ENCODE results near the gene UCK2.

The UCK2 gene

DNA sequence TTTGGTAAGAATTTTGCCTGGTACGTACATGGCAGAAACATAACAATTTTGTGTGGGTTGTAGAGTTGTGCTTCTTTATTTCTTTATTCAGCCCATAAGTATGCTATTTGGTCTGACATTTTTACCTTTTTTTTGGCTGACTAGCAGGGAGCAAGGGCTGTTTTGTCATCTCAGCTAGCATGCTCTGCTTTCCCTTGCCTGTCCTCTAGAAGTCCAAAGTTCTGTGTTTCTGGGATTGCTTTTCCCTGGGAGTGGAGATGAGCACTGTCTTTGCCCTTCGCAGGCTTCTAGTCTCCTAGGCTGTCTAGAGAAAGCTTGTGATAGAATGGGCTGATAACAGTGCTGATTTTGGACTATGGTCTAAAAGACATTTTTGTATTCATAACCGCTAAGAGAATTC is 7.5 kb downstream of the UCK2 start:
- no peak for DNase-seq

DNA sequence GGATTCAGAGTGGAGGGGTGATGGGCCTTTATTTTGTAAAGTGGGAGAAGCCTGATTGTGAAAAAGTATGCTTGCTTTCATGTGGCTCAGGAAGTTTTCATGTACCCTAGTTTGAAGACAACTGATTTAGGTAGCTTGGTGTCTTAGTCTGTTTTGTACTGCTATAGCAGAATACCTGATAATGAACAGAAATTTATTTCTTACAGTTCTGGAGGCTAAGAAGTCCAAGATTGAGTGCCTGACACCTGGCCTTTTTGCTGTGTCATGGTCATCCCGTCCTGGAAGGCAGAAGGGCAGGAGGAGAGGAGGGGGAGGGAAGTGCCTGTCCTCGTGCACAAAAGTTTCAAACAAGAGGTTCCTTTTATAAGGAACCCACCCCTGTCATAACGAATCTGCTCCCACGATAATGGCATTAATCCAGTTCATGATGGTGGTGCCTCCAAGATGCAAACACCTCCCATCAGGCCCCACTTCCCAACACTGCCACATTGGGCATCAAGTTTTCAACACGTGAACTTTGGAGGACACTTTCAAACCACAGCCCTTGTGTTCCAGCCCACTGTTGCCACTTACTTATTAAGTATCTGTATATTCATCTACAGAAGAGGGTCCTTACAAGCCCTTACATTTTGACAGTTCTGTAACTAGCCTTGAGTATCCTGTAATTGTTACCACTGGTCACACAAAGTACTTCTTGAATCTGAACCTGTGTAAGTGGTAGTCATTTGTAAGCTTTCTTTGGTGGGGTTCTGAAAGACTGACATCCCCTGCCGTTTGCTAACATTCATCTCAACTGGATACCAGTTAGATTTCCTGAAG is 9.5 kb downstream of the UCK2 start:
- DNase-seq, result no peak

DNA sequence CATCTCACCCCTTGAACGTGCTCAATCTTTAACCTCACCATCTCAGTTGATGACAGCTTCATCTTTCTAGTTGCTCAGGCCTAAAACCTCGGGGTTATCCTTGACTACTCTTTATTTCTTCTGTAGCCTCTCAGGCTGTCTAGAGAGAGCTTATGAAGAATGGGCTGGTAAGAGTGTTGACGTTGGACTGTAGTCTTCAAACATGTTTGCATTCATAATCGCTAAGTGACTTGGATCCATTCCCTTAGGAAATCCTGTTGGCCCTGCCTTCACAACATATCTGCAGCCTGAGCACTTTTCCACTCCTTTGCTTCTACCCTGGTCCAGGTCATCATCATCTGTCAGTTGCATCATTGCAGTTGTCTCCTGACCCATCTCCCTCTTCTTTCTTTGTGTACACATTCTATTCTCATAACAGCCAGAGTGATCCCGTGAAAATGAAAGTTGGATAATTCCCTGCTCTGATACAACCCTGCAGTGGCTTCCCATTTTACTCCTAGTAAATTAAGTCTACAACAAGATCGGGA is 10.5 kb downstream of the UCK2 start:
- no peak for DNase-seq

- DNase-seq, result no peak
Observed at GRCh38 chr1:165840423-165840822, 13.0 kb downstream of the UCK2 start.

DNA sequence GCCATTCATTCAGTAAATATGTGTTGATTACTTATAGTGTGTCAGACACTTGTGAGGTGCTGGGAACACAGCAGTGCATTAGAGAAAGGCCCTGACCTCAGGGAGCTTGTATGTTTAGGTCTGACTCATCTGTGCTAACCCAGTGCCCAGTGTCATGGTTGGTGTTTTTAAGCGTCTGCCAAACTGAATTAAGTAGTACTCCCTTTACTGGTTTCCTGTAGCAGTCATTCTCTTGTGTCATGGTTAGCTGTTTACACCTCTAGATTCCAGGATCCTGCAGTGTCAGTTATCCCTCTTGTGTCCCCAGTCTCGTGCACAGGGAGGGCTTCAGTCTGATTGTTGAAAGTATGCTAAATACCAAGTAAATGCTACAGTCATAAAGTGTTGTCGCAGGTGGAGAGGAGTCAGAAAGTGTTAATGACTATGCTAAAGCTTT is 14.2 kb downstream of the UCK2 start:
- DNase-seq, result no peak

DNA sequence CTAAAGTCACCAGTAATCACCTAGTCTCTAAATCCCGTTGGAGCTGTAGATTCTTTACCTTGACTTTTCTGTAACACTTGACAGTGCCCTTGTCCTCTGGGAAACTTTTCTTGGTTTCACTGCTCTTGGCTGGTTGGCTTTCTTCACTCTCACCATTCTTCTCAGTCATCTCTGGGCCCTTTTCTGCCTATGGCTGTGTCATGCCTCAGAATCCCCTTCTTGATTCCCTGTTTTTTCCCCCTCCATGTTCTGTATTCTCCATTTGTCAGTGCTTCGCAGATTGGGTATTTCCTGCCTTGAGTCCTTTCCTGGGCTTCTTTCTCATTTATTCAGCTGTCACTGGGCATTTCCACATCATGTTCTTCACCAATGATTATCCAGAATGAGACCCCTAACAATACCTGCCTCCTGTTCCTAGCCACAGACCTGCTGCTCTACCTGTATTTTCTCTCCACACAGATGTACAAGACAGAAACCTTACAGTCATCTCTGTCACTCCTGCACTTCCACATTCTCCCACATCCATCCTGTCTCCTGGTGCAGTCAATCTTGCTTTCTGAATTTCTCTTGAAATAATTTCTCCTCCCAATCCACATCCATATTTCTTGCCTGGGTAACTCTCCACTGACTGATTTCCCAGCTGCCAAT is 14.7 kb downstream of the UCK2 start:
- no peak for DNase-seq

DNA sequence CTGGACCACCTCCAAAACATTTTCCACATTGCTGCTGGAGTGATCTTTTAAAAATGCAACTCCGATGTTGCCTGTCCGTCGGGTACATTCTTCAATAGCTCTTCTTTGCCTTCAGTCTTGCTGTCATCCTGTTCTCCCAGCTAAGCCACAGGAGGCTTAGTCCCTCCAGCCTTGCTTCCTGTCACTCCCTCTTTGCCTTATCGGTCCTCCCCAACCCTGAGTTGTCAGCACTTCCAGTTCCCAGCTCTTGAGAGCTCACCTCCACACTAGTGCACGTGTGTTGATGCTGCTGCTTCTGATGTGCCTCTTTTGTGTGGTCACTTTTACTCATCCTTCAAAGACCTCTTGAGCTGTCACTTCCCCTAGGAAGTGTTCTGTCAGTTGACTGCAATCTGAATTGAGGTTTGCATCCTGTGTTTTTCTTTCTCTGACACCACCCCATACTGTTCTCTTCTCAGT is 15.3 kb downstream of the UCK2 start:
- no peak for DNase-seq

DNA sequence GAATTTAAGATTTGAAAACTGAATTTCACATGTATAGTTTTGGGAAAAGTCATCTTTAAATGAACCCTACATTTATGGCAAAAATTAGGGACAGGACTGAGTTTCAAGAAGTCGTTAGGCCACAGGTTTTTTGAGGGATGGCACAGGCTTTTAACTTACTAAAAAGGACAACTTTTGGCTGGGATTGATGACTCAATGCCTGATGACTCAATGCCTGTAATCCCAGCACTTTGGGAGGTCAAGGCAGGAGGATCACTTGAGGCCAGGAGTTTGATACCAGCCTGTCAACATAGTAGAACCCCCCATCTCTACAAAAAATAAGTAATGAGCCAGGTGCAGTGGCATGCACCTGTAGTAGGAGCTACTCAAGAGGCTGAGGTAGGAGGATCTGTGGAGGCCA is 15.9 kb downstream of the UCK2 start:
- DNase-seq, result no peak

DNA sequence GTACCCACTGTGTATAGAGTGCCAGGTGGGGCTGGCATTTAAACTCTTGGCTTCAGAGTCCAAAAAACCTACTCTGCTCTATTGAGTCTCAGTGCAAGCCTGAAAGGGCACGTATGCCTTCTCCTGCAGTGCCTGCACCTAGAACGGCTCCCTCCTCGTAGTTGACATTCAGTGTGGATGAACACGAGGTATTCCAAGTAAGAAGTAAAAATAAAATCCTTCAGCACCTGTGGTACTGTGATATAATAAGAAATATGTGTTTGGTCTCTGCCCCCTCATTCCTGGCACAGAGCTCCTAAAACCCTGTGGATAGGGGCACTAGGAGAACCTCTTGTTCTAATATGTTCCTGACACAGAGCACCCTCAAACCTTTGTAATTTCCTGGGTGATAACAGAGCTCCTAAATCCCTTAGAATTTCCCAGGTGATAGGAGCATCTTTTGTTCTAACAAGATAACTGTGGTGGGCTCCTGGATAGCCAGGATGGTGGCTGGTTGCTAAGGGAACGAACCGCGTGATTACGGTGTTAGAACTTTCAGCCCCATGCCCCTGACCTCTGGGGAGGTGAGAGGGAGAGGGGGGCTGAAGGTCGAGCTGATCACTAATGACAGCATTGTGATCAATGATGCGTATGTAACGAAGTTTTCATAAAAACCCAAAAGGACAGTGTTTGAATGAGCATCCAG is 16.8 kb downstream of the UCK2 start:
- DNase-seq, result no peak

GRCh38 chr1:165844933-165845332 is 17.5 kb downstream of the UCK2 start:
- no peak for DNase-seq

- no peak for DNase-seq
Observed at GRCh38 chr1:165845569-165845968, 18.2 kb downstream of the UCK2 start.

GRCh38 chr1:165845992-165846748 is 18.8 kb downstream of the UCK2 start:
- no peak for DNase-seq

DNA sequence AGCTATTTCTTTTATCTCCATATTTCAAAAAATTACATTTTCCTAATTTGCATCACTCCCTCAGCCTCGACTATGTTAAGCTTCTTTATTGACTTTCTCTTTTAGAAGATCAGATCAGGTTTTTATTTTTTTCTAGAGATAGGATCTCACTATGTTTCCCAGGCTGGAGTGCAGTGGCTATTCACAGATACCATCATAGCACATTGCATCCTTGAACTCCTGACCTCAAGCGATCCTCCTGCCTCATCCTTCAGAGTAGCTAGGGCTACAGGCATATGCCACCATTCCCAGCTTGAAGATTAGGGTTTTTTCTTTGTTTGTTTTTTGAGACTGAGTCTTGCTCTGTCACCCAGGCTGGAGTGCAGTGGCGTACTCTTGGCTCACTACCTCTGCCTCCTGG is 20.1 kb downstream of the UCK2 start:
- DNase-seq, result no peak

DNA sequence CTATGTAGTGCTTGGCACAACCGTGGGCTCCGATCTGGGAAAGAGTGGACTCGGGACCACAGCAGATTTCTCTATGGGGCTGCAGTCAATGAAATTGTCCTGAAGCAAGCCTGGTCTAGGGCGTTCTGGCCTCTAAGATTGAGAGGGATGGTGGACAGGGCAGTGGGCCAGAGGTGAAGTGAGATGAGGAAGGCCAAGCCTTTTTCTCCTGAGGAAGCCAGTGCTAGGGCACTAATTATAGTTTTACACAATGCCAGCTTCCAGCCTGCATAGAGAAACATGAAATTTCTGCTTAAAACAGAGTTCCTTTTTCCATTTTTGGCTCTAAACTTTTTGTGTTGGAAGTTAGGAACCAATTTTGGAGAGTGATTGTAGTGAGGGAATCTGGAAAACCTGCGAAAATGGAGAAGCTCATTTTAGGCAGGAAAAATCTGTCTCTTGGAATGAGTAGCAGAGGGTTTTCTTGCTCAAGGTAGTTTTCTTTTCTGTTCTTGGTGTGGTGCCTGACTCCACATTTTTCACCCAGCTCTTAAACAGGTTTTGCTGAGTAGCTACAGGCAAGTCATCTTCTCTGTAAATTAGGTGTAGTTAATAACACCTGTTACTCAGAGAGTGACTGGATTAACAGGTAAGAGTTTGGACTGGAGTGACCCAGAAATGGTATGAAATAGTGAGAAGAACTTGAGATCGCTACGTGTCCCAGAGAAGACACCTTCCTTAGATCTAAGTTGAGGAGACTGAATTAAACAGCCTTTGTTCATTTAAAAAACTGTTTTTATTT is 22.1 kb downstream of the UCK2 start:
- DNase-seq, result no peak

DNA sequence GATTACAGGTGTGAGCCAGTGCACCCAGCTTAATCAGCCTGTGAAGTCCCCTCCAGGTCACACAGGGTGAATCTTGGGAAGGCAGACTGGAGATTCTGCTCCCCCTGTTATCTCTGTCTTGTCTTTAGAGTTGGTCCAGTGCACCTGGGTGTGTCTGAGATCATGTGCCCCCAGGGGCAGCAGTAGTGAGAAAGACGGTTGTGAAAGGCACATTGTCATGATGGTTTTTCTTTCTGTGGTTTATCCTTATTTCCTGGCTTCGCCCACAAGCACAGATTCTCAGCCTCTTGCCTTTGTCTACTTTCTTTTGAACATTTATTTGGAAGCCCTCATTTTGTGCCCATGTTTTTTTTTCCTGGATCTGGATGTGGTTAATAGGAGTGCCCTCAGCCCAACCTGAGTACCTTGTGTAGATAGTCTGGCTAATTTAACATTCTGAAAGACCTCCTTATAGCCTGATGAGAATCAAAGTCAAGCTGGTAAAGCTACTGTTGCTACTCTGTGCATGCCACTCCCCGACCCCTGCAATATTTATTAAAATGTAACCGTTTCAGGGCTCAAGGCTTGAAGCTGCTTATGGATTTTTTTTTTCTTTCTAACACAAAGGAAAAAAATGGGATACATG is 23.7 kb downstream of the UCK2 start:
- DNase-seq, result no peak

- no peak for DNase-seq
Observed at GRCh38 chr1:165852871-165853270, 25.5 kb downstream of the UCK2 start.

DNA sequence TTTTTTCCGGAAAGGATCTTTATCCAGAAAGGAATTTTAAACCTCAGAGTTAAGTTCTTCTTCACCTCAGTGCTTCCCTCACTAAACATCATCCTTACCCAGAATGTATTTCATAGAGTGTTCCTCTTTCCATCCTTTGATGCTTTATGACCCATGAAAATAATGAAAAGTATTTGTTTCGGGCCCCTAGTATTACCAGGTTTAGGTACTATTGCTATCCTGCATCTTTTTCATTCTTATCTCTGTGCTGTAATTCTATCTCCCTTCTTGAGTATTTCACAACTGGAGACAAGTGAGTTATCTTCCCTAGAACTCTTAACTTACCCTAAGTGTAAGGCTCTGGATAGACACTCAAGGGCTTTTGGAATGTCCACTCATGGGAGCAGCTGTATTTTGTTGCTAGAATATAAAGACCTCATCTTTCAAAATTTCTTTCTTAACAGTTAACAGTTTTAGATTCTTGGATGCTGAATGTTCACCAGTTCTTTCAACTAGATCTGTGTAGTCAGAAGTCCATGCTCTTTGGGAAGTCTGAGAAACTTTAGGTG is 26.2 kb downstream of the UCK2 start:
- DNase-seq, result no peak

DNA sequence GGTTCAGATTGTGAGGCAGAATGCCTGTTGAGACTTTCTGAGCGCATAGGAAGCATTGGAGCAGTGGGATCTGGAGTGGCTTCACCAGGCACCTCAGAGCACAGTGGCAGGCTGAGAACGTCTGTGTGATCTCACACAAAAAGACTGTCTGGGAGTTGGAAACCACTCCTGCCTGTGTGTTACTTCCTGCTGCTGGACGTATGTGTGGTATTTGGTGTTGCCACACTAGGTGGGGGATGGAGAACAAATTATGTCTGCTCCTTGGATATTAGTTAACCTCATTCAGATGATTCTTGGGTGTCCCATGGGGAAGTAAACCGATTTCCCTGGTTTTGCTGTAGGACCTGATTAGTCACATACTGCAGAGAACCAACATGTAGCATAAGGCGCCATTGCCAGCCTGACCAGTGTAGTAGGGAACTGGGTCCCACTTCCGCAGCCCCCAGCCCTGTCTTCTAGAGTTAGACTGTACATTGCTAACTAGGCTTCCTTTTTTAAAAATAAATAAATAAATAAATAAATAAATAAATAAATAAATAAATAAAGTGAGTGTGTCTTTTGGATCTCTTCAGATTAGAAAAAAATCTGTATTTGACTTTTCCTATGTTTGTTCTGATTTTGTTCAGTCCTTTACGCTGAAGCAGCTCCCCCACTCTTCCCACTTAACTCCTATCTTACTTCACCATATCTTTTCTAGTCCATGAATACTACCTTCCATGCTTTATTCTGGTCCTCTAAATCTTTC is 26.9 kb downstream of the UCK2 start:
- DNase-seq, result no peak

GRCh38 chr1:165855010-165855838 is 27.8 kb downstream of the UCK2 start:
- no peak for DNase-seq

- no peak for DNase-seq
Observed at GRCh38 chr1:165856021-165856420, 28.6 kb downstream of the UCK2 start.

Measured in activated T-cell treated with anti-CD3 and anti-CD28 coated beads for 4 hours (primary cell).